NCI-H82 (cell line): ENCODE measurements around the gene TNNC1.

Experiments
- DNase-seq: peaks from one replicate; lab custom pipeline; 2025; lab: John Stamatoyannopoulos, UW

Gene TNNC1

GRCh38 chr3:52443791-52444687 lies 9.8 kb downstream of the TNNC1 start:
- DNase-seq, result peak; percentile 64

- DNase-seq, result no peak
These were observed 10.6 kb downstream of the TNNC1 start for GRCh38 chr3:52443268-52443610.

DNA sequence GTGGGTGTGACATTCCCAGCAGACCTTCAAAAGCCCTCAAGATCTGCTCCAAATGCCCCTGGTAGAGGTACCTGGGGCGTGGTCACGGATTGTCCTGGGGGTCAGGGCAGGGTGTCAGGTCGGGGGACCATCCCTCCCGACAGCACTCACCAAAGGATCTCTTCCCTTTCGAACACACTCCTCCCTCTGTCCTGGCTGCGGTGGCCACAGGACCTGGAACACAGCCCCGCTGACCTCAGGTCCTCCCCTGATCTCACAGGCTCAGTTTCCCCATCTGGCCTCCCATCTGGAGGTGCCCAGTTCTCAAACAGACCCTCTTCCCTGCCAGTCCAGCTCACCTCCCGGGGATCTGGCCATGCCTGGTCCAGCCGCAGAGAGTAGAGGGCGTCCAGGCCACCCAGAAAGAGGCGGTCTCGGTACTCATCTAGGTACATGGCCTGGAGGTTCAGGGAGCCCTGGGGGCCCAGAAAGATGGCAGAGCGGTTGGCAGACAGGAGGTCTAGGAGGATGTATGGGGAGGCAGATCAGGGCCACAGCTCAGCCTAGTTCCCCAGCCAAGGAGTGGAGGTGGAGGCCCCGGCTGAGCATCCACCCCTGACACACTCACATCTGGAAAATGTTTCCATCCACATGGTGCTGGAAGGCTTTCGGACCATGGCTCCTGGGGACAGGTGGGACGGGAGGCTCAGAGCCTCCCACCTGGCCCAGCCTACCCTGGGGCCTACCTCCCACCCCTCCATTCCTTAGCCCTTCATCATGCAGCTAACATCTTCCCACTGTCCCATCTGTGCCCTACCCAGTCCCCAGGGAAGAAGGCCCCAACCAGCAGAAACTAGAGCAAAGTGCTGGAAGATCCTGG lies 11.2 kb downstream of the TNNC1 start:
- no peak for DNase-seq

DNA sequence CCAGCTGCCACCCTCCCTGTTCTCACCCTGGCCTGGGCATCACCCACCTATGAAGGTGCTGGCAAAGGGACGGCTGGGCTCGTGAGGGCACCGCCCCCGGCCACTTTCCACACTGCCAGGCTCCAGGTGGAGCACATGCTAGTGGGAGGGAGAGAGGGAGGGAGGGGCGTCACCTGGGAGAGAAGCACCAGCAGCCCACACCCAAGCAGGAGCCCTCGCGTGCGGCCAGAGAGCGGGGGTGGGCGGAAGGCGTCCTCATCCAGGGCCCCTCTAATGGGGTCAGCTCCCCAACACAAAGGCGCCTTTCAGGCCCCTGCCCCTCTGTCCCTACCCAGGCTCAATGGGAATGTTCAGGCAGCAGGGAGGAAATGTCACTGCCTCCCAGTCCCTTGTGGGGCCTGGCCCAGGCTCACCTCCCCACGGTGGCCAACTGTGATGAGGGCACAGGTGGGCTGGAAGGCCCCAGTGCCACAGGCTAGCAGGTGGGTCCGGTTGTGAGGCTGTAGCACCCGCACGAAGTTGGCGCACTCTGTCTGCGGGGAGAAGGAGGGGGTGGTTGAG lies 12.0 kb downstream of the TNNC1 start:
- DNase-seq, result no peak

GRCh38 chr3:52441091-52441771 lies 12.6 kb downstream of the TNNC1 start:
- DNase-seq, result no peak

DNA sequence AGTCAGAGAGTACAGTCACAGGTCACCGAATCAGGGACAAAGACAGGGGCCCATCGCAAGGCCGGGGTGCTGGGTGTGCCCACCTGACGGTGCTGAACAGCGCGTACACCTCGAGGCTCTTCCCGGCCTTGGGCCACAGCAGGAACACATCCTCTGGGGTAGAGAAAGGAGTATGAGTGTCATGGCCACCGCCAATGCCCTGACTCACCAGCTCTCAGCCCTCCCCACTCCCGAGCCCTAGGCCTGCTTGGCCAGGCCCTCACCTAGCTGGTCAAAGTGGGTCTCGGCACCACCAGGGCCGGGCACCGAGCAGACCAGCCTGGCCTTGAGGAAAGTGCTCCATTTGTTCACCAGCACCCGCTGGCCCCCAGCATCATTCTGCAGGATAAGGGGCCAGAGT lies 13.2 kb downstream of the TNNC1 start:
- no peak for DNase-seq

- DNase-seq, result no peak
These were observed 13.6 kb downstream of the TNNC1 start for GRCh38 chr3:52440249-52440551.

- no peak for DNase-seq
These were observed 14.2 kb downstream of the TNNC1 start for GRCh38 chr3:52439426-52440248.

DNA sequence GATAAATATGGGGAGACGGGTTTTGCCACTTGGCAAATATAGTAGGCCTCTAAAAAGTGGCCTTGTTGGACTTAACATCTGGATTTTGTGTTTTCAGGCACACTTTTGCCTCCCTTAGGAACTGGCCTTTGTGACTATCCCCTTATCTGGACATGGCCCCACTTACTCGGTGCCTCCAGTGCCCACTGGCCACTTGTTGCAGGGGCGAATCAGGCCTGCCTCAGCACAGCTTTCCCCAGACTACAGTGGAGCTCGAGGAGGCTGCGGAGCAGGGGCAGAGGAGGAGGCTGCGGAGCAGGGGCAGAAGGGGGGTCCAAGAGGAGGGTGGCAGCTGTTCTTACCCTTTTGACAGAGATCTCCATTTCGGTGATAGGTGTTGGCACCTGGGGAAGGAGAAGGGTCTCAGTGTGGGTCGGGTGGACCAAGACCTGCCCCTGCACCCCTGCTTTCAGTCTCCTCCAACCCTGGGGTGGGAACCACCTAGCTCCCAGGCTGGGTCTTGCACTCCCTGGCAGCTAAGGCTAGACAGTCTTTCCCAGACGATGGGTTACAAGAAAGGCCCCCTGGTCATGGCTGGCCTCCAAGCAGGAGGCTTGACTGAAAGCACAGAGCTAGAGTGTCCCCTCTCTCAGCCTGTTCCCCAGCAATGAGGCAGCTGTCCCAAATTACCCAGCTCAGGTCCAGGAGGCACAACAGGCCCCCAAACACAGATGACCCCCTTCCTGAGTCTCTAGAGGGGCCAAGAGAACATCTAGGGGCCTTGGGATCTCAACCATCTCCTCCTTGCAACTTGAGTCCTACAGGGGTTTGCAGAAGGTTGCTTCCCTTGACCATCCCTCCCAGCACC lies 15.0 kb downstream of the TNNC1 start:
- DNase-seq, result no peak

DNA sequence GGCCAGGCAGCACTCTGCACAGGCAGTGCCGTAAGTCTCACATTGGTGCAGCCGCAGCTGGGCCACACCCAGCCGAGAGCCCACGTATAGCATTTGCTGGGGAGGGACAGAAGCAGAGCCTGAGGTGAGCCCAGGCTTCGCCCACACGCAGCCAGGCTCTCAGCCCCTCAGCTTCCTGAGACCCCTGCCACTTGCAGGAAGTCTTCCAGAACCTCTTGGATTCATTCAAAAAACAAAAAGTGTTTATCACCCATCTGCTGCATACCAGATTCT lies 15.8 kb downstream of the TNNC1 start:
- DNase-seq, result no peak

GRCh38 chr3:52437326-52438103 lies 16.3 kb downstream of the TNNC1 start:
- no peak for DNase-seq

GRCh38 chr3:52436500-52437149 lies 17.2 kb downstream of the TNNC1 start:
- DNase-seq, result peak; percentile 46

DNA sequence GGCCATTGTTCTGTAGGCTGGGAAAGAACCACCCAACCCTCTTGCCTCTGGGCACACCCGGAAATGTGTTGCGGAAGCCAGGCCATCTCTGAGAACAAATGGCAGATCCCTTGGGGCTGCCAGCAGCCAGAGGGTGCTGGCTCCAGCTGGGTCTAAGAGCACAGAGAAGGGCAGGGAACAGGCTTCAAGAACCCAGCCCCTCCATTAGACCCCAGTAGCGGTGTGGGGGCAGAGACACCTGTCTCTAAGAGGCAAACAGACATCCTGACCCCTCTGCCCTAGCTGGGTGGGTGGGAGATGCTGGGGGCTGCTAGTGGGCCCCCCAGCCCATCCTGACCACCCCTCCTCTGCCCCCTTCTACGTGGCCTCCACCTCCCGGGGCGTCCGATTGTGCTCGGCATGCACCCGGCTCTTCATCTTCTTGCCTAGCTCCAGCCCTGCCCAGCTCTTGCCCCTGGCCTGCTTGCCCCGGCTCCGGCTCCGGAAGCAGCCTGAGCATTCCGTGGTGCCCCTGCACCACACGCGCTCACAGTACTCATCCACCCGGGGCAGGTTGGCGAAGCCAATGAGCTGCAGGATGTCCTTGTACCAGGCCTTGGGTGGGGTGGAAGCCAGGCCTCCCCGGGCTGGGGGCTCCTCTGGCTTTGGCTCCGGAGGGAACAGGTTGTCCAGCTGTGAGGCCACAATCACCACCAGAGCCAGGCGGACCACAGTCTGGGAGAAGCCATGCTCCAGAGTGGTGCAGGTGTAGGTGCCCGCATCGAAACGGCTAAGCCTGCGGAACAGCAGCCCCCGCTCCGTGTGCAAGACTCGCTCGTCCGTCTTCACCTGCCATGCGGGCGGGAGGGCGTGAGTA lies 18.4 kb downstream of the TNNC1 start:
- DNase-seq, result no peak

DNA sequence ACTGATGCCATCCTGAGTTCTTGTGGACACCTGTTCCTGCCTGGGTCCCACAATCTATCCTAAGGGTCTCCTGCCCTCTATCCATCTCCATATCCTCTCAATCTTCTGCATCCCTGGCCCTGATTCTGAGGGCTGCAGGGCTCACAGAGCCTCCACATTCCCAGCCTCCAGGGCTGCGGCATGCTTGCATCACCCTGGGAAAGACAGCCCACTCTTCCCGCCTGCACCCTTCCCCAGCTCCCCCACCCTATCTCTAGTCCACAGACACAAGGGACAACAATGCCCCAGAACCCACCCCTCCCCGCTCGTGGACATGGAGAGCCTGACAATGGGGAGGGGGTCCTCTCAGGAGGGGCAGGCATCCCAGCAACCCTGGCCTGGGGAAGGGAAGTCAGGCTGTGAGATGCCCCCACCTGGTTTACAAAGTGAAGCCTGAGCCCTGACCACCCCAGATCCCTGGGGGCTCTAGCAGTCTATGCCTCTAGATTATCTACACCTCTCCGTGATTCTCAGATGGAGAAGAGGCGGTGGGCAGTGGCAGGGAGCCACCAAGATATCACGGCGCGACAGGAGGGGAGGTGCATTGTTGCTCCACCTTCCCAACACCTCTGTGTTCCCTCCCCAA lies 19.2 kb downstream of the TNNC1 start:
- no peak for DNase-seq

GRCh38 chr3:52433996-52434479 lies 19.8 kb downstream of the TNNC1 start:
- no peak for DNase-seq

- DNase-seq, result peak; percentile 60
These were observed 20.4 kb downstream of the TNNC1 start for GRCh38 chr3:52433328-52433995.

- DNase-seq, result no peak
These were observed 21.1 kb downstream of the TNNC1 start for GRCh38 chr3:52432691-52433141.
